ENCODE results near the gene LRMDA. TPM values are rescaled to one million over a fixed set of nuclear protein-coding genes. Genes with fewer than 3 reads are reported as not detected.

The LRMDA gene
- total RNA-seq, 1 donor from 2014 or later: not detected

DNA sequence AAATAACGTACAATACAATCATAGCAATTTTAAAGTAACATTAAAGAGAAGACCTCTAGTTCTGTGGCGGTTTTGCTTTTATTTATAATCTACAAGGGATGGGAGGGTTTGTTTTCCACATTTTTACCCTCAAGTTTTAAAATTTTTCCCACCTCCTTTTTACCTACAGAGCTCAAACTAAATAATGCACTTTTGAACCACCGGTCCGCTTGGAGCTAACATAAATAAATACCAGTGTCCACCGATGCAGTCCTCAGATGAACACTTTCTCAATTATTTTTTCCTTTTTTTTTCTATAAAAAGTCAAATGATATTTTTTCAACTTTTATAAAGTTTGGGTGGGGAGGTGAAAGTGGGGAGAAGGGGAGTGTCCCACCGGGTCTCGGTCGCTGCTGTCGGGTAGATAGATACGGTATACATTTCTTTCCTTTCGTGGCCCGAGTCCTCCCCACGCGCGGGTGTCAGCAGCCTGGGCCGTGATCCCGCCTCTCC lies 33.2 kb upstream of the LRMDA start:
- Mint-ChIP-seq H3K4me3 (ENCODE audit: low read depth) (no peak overlapping the region), H3K4me1 (ENCODE audit: low read depth) (peaks cover 15% of the 10 kb centered on the region), H3K36me3 (ENCODE audit: low read depth) (no peaks in the 10 kb centered on the region), H3K9me3 (no peaks in the 10 kb centered on the region), H3K27me3 (ENCODE audit: low read depth) (peaks cover 57% of the 10 kb centered on the region), H3K27ac (no peak overlapping the region)
- no peak for DNase-seq (ENCODE audit: low spot score)
- intact Hi-C loops (cut with micrococcal nuclease): no loop called here

DNA sequence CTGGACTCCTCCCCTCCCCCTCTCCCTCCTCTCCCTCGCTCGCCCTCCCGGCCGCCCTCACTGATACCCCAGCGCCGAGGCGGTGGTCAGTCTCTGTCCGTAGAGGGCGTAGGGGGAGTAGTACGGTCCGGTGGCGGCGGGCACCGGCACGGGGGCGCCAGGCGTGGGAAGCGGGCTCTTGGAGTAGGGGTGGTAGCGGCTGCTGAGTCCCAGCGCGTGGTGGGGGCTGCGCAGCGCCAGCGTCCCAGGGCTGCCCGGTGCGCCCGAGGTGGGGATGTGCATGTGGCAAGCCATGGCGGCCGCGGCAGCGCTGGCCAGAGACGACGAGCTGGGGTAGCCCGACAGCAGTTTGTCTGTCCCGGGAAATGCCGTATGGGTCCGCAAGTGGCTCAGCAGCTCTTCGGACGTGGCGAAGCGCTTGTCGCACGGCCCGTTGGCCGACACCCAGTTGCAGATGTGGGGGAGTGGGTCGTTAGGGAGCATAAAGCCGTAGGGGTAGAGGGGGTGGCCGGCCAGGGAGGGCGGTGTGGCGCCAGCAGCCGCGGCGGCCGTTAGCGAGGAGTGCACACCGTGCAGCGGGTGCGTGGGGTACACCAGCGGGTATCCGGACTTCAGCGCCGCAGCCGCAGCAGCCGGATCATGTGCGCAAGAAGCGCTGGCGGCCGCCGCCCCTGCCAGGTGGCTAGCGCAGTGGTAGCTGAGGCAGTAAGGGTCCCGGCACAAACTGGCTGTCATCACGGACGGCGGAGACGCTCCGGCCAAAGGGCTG lies 32.5 kb upstream of the LRMDA start:
- no peak for DNase-seq (ENCODE audit: low spot score)
- no peak overlapping the region for H3K27ac Mint-ChIP-seq
- intact Hi-C loops (cut with micrococcal nuclease): no loop called here
- H3K4me3 Mint-ChIP-seq (ENCODE audit: low read depth): no peak overlapping the region
- H3K9me3 Mint-ChIP-seq: no peaks in the 10 kb centered on the region
- peaks cover 16% of the 10 kb centered on the region for H3K4me1 Mint-ChIP-seq (ENCODE audit: low read depth)
- no peaks in the 10 kb centered on the region for H3K36me3 Mint-ChIP-seq (ENCODE audit: low read depth)
- H3K27me3 Mint-ChIP-seq (ENCODE audit: low read depth): peaks cover 58% of the 10 kb centered on the region

DNA sequence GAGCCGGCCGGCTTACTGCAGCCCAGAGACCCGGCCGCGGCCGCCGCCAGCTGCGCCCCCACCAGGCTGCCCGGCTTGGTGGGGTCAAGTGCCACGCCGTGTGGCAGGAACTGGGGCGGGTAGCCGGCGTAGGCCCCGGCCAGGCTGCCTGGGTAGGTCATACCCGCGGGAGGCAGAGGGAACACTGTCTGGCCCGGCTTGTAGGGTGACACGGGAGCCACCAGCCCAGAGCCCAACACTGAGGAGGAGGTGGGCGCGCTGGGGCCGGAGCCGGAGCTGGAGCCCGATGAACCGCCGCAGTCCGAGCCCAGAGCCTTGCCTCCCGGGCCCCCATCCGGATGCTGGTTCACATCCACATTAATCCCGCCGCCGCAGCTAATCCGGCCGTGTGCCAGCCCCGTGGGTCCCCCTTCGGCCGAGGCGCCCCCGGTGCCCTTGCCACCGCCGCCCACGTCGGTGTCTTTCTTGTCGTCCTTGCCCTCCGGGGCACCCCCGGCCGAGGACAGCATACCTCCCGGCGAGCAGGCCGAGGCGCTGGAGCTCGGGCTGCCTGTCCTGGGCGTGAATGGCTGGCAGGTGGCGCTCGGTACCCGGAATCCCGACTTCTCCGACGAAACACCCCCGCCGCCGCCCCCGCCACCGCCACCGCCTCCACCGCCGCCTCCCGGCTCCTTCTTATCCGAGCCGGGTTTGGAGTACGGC lies 31.8 kb upstream of the LRMDA start:
- Mint-ChIP-seq H3K4me3 (ENCODE audit: low read depth) (peak overlapping the region; percentile 76), H3K4me1 (ENCODE audit: low read depth) (peaks cover 19% of the 10 kb centered on the region), H3K36me3 (ENCODE audit: low read depth) (no peaks in the 10 kb centered on the region), H3K27me3 (ENCODE audit: low read depth) (peaks cover 55% of the 10 kb centered on the region), H3K27ac (no peak overlapping the region), H3K9me3 (no peaks in the 10 kb centered on the region)
- intact Hi-C loops (cut with micrococcal nuclease): loop anchor here (5.0 kb wide), 1 partner anchor 638 kb away; no protein-coding TSS in a partner anchor
- DNase-seq (ENCODE audit: low spot score): peak; percentile 28

DNA sequence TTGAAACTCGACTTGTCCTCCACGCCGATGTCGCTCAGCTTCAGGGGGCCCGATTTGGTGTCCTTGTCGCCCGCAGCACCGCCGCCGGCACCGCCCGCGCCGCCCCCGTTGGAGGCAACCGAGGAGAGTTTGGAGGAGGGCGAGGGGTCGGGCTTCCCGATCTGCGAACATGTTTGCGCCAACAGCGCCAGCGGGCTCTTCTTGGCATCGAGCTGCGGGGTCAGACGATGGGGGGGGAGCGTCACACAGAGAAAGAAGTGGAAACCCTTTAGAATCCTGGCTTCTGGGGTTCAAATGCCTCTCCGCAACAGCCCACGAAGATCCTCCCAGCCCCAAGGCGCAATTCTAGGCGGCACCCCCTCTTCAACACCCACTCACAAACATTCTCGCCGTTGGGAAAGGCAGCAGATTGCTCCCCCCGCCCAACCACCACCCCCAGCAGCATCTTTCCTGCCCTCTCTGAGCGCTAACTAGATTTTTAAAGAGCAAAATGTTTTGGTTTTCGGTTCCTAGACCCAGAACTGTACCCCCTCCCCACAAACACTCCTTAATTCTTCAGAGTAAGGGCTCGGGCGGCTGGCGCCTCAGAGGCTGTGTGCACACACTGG lies 31.2 kb upstream of the LRMDA start:
- H3K27me3 Mint-ChIP-seq (ENCODE audit: low read depth): peaks cover 53% of the 10 kb centered on the region
- intact Hi-C loops (cut with micrococcal nuclease): loop anchor here (5.0 kb wide), 1 partner anchor 637 kb away; no protein-coding TSS in a partner anchor
- H3K9me3 Mint-ChIP-seq: no peaks in the 10 kb centered on the region
- peak overlapping the region; percentile 22 for H3K27ac Mint-ChIP-seq
- H3K4me1 Mint-ChIP-seq (ENCODE audit: low read depth): peaks cover 16% of the 10 kb centered on the region
- DNase-seq (ENCODE audit: low spot score): no peak
- peak overlapping the region; percentile 76 for H3K4me3 Mint-ChIP-seq (ENCODE audit: low read depth)
- H3K36me3 Mint-ChIP-seq (ENCODE audit: low read depth): no peaks in the 10 kb centered on the region

DNA sequence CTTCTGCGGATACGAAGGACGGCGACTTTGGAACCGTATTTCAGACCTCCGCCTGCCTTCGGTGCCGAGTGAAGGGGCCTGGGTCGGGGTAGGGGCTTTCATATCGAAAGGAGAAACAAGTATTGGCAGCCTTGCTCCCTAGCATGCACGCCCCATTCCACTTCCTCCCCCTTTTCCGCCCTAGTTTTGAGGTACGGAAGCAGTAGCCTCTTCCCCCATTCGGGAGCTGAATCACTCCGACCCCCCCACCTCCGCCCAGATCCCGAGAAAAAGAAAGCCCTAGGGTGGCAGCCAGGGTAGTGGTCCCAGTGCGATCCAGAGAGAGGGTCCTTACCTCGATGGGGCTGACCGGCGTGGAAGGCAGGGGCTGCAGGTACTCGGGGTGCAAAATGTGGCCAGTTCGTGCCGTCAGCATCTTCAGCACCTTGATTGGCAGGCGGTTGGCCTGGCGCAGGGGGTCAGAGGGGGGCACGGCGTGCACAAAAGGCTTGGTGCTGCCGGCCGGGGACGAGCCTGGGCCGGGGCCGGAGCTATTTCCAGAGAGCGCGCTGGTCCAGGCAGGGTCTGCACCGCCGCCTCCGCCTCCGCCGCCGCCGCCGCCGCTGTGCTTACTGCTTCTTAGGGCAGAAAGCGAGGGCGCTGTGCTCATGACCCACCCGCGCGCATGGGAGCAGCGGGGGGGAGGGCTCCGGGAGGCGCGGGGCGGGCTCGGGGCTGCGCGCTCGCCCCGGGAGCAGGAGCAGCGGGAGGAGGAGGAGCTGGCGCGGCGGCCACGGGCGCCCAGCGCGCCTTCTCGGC lies 30.5 kb upstream of the LRMDA start:
- intact Hi-C loops (cut with micrococcal nuclease): loop anchor here (5.0 kb wide), 1 partner anchor 636 kb away; no protein-coding TSS in a partner anchor
- Mint-ChIP-seq H3K4me1 (ENCODE audit: low read depth) (peaks cover 16% of the 10 kb centered on the region), H3K27ac (no peak overlapping the region), H3K4me3 (ENCODE audit: low read depth) (peak overlapping the region; percentile 76), H3K9me3 (no peaks in the 10 kb centered on the region), H3K27me3 (ENCODE audit: low read depth) (peaks cover 54% of the 10 kb centered on the region), H3K36me3 (ENCODE audit: low read depth) (no peaks in the 10 kb centered on the region)
- no peak for DNase-seq (ENCODE audit: low spot score)

DNA sequence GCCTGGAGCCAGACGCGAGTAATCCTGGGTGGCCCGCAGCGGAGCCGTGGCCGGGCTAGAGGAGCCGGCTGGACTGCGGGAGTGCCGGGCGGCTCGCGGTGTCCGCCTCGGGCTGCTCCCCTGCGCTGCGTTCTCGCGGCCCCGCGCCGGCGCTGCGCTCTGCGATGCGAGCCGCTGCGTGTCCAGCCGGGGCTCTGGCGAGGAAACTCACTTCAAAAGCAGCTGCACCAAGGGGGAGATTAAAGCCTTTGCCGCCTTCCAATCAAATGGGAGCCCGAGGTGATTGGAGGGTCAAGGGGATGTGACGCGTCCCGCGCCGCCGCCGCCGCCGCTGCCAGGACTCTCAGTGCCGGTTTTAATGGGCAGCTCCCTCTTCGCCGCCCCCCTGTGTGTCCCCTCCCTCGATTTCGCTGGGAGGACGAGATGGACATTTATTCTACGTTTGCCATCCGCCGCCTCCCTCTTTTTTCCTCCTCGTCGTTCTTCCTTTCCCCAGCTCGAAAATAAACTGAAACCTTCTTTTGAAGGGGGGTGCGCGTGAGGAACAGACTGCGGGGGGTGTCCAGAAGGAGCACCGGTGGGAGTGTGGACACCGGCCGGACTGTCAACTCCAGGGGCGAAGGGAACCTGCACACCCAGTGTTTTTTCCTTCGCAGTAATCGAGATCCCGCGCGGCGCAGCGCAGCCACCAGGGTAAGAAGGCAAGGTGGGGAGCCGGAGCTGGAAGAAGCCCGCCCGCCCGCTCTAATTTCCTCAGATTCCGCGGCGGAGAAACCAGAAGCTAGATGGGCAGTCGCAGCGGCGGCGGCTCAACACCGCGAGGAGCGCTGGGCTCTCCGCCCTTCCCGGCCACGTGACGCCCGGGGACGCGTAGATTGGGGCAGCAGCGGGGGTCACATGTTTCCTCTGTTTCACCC lies 29.6 kb upstream of the LRMDA start, which contains the start of gene ZNF503:
ZNF503 (minus strand) TSS at position 196 of the 917 bp plus-strand sequence. CDS start 345 bp downstream, outside the sequence.
- H3K36me3 Mint-ChIP-seq (ENCODE audit: low read depth): no peaks in the 10 kb centered on the region
- no peak for DNase-seq (ENCODE audit: low spot score)
- no peaks in the 10 kb centered on the region for H3K9me3 Mint-ChIP-seq
- H3K27ac Mint-ChIP-seq: no peak within 1 kb of the TSS
- peak within 1 kb of the TSS; percentile 78 for H3K4me3 Mint-ChIP-seq (ENCODE audit: low read depth)
- peaks cover 16% of the 10 kb centered on the region for H3K4me1 Mint-ChIP-seq (ENCODE audit: low read depth)
- H3K27me3 Mint-ChIP-seq (ENCODE audit: low read depth): peaks cover 60% of the 10 kb centered on the region
- intact Hi-C loops (cut with micrococcal nuclease): loop anchor here (5.0 kb wide), 1 partner anchor 635 kb away; no protein-coding TSS in a partner anchor

DNA sequence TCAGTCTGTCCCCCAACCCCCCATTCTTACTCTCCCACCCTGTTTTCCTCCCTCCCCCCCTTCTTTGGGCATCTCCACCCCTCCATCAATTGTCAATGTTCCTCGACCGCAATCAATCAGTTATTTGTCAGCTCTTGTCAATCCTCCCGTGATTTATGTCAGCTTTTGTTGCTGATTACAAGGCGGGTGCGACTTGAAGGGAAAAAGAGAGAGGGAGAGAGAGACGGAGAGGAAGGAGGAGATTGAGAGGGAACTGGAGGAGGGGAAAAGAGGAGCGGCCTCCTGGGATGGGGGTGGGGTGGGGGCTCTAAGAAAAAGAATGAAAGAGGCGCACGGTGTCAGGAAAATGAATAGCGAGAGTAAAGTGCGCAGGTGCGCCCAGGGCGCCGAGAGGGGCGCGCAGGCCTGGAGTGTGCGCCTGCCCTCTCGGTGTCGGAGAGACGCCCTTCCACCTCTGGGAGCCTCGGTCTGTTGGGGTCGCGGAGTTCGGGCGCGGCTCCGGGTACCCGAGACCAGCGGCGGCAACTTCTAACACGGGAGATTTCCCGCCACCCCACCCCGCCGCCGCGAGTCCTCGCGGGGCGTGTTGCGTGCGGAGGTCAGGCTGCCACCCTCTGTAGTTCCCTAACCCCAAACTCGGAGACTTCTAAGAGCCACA lies 28.8 kb upstream of the LRMDA start:
- Mint-ChIP-seq H3K36me3 (ENCODE audit: low read depth) (no peaks in the 10 kb centered on the region), H3K9me3 (no peaks in the 10 kb centered on the region), H3K27me3 (ENCODE audit: low read depth) (peaks cover 65% of the 10 kb centered on the region), H3K27ac (no peak overlapping the region), H3K4me1 (ENCODE audit: low read depth) (peaks cover 22% of the 10 kb centered on the region), H3K4me3 (ENCODE audit: low read depth) (peak overlapping the region; percentile 78)
- intact Hi-C loops (cut with micrococcal nuclease): loop anchor here (5.0 kb wide), 1 partner anchor 635 kb away; no protein-coding TSS in a partner anchor
- DNase-seq (ENCODE audit: low spot score): no peak

DNA sequence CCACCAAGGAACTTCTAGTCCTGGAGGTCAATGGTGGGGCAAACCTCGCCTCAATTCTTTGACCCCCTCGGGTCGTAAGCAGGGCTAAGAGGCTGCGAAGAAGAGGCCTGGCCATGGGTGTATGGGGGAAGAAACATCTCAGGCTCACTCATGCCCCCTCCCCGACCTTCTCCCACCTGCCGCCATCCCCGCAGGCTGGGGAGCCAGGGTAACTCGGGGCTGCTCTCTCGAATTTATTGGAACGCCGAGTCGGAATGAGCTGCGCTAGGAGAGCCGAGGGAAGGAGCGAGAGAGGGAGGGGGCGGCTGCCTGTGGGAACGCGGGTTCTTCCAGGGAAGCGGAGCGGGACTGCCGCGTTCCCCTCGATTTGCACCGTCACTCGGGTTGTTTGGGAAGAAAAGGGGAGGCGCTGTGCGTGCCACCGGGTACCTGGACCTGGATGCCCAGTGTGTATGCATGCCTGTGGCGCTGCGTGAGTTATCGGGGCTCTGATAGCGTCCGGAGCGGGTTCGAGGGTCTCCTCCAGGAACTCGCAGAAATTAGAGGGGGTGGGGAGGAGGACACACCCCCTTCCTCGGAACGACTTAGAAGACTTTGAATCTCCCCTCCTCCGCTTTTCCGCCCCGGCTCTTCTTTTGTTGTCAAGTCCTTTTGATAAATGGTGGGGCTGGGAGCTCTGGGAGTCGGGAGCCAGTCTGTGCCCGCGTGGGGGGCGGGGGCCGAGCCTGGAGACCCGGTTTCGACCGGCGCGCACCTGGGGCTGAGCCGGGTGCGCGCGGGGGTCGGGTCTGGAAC lies 28.1 kb upstream of the LRMDA start:
- no peak overlapping the region for H3K27ac Mint-ChIP-seq
- intact Hi-C loops (cut with micrococcal nuclease): loop anchor here (5.0 kb wide), 1 partner anchor 634 kb away; no protein-coding TSS in a partner anchor

DNA sequence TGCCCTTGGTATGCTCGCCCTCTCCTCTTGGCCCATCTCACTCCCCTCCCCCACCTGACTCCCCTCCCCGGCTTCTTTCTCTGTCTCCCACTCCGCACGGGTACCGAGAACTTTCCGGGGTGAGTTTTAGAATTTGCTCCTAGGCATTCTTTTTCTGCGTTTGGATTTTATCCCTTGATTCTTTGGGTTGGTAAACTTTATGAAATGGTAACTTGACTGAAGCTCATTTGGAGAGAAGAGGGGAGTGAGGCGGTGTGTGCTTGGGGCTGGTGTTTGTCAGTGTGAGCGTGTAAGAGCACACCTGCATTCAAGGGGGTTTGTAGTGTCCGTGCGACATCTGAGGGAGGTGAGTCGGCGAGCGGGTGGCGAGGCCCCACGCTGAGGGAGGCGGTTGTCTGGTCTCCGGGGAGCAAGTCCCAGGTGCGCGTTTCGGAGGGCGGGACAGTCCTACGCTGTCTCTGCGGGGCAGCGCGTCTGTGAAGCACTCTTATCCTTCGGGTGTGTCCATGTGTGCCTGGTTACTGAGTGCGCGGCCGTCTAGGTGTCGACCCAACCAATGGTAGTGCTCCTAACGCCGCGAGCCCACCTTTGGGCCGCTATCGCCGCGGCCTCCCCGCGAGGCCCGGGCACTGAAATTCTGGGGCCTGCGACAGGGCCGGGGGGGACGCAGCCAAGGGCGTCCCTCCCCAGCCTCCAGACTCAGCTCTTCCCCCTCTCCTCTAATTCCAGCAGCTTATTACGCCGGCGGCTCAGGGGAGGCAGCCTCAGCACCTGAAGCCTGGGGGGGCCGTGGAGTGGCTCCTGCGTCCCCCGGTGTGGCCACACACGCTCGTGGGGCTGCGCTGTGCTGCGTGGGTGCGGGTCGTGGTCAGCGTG lies 27.2 kb upstream of the LRMDA start:
- DNase-seq (ENCODE audit: low spot score): no peak
- no peak overlapping the region for H3K27ac Mint-ChIP-seq
- no peaks in the 10 kb centered on the region for H3K36me3 Mint-ChIP-seq (ENCODE audit: low read depth)
- H3K27me3 Mint-ChIP-seq (ENCODE audit: low read depth): peaks cover 61% of the 10 kb centered on the region
- intact Hi-C loops (cut with micrococcal nuclease): loop anchor here (5.0 kb wide), 1 partner anchor 633 kb away; no protein-coding TSS in a partner anchor
- H3K9me3 Mint-ChIP-seq: no peaks in the 10 kb centered on the region
- H3K4me1 Mint-ChIP-seq (ENCODE audit: low read depth): peaks cover 23% of the 10 kb centered on the region
- H3K4me3 Mint-ChIP-seq (ENCODE audit: low read depth): no peak overlapping the region

More for the DNA sequence above, 28.1 kb upstream of the LRMDA start:
- H3K4me1 Mint-ChIP-seq (ENCODE audit: low read depth): peaks cover 23% of the 10 kb centered on the region
- H3K36me3 Mint-ChIP-seq (ENCODE audit: low read depth): no peaks in the 10 kb centered on the region
- peak overlapping the region; percentile 78 for H3K4me3 Mint-ChIP-seq (ENCODE audit: low read depth)
- DNase-seq (ENCODE audit: low spot score): no peak
- no peaks in the 10 kb centered on the region for H3K9me3 Mint-ChIP-seq
- peaks cover 61% of the 10 kb centered on the region for H3K27me3 Mint-ChIP-seq (ENCODE audit: low read depth)
